ENCODE data around the gene SPRN. TPM values are rescaled to one million over a fixed set of nuclear protein-coding genes. Genes with fewer than 3 reads are reported as not detected.

The SPRN gene
- total RNA-seq, 1 donor from 2014 or later, result 4.0 TPM

- H3K4me3 Mint-ChIP-seq (ENCODE audit: unreplicated experiment), result no peak overlapping the region
- Histone ChIP-seq H3K27me3 (ENCODE audit: insufficient read depth, low read length) (no peaks in the 10 kb centered on the region), H3K4me3 (ENCODE audit: insufficient read depth, low read depth, low read length) (no peak overlapping the region), H3K36me3 (ENCODE audit: insufficient read depth, low read length) (no peaks in the 10 kb centered on the region), H3K79me2 (ENCODE audit: insufficient read depth, low read length) (no peaks in the 10 kb centered on the region), H3K27ac (ENCODE audit: low read depth, low read length) (no peak overlapping the region), H4K20me1 (ENCODE audit: insufficient read depth, low read length) (no peaks in the 10 kb centered on the region), H2AFZ (ENCODE audit: low read depth, low read length) (no peak overlapping the region), H3K4me1 (ENCODE audit: insufficient read depth, low read length) (no peaks in the 10 kb centered on the region), H3K4me2 (ENCODE audit: low read length) (no peak overlapping the region), H3K9me3 (ENCODE audit: insufficient read depth, low read depth, low read length) (peaks cover 5% of the 10 kb centered on the region), H3K9ac (ENCODE audit: low read length) (no peak overlapping the region)
- TF ChIP-seq CTCF (IDR thresholded peaks at IDR 0.05; ENCODE audit: insufficient read depth, low read depth, low read length) (no peak), EZH2 (IDR thresholded peaks at IDR 0.05; ENCODE audit: insufficient read depth, low read length) (no peak)
- DNase-seq (ENCODE audit: low read depth) (no peak), FAIRE-seq (no peak)
- H3K27me3 Mint-ChIP-seq (ENCODE audit: low read depth, unreplicated experiment), result peaks cover 11% of the 10 kb centered on the region
- no peaks in the 10 kb centered on the region for H3K36me3 Mint-ChIP-seq (ENCODE audit: low read depth, unreplicated experiment)
- no peak overlapping the region for H3K27ac Mint-ChIP-seq (ENCODE audit: unreplicated experiment)
- no peaks in the 10 kb centered on the region for H3K4me1 Mint-ChIP-seq (ENCODE audit: low read depth, unreplicated experiment)
- no peaks in the 10 kb centered on the region for H3K9me3 Mint-ChIP-seq (ENCODE audit: unreplicated experiment)
These were observed 31.2 kb upstream of the SPRN start for GRCh38 chr10:133455611-133456031.

- Mint-ChIP-seq H3K36me3 (ENCODE audit: low read depth, unreplicated experiment) (no peaks in the 10 kb centered on the region), H3K27ac (ENCODE audit: unreplicated experiment) (no peak overlapping the region), H3K27me3 (ENCODE audit: low read depth, unreplicated experiment) (peaks cover 11% of the 10 kb centered on the region), H3K4me1 (ENCODE audit: low read depth, unreplicated experiment) (no peaks in the 10 kb centered on the region), H3K4me3 (ENCODE audit: unreplicated experiment) (no peak overlapping the region), H3K9me3 (ENCODE audit: unreplicated experiment) (no peaks in the 10 kb centered on the region)
- no peak overlapping the region for H2AFZ ChIP-seq (ENCODE audit: low read depth, low read length)
- no peaks in the 10 kb centered on the region for H3K36me3 ChIP-seq (ENCODE audit: insufficient read depth, low read length)
- no peak overlapping the region for H3K4me2 ChIP-seq (ENCODE audit: low read length)
- no peaks in the 10 kb centered on the region for H3K79me2 ChIP-seq (ENCODE audit: insufficient read depth, low read length)
- no peak for DNase-seq (ENCODE audit: low read depth)
- H3K9ac ChIP-seq (ENCODE audit: low read length), result no peak overlapping the region
- TF ChIP-seq EZH2 (IDR thresholded peaks at IDR 0.05; ENCODE audit: insufficient read depth, low read length), result no peak
- no peak for TF ChIP-seq CTCF (IDR thresholded peaks at IDR 0.05; ENCODE audit: insufficient read depth, low read depth, low read length)
- H3K4me3 ChIP-seq (ENCODE audit: insufficient read depth, low read depth, low read length), result no peak overlapping the region
- no peaks in the 10 kb centered on the region for H4K20me1 ChIP-seq (ENCODE audit: insufficient read depth, low read length)
- no peak for FAIRE-seq
- H3K4me1 ChIP-seq (ENCODE audit: insufficient read depth, low read length), result no peaks in the 10 kb centered on the region
- H3K27me3 ChIP-seq (ENCODE audit: insufficient read depth, low read length), result no peaks in the 10 kb centered on the region
- no peak overlapping the region for H3K27ac ChIP-seq (ENCODE audit: low read depth, low read length)
- H3K9me3 ChIP-seq (ENCODE audit: insufficient read depth, low read depth, low read length), result peaks cover 5% of the 10 kb centered on the region
These were observed 30.8 kb upstream of the SPRN start for GRCh38 chr10:133455196-133455595.

GRCh38 chr10:133454204-133454893 lies 29.9 kb upstream of the SPRN start:
- H3K9me3 Mint-ChIP-seq (ENCODE audit: unreplicated experiment), result peaks cover 4% of the 10 kb centered on the region
- H3K27ac Mint-ChIP-seq (ENCODE audit: unreplicated experiment), result no peak overlapping the region

More at GRCh38 chr10:133454204-133454893, 29.9 kb upstream of the SPRN start:
- no peak overlapping the region for H3K9ac ChIP-seq (ENCODE audit: low read length)
- no peak overlapping the region for H2AFZ ChIP-seq (ENCODE audit: low read depth, low read length)
- H3K4me3 ChIP-seq (ENCODE audit: insufficient read depth, low read depth, low read length), result no peak overlapping the region
- no peaks in the 10 kb centered on the region for H3K27me3 ChIP-seq (ENCODE audit: insufficient read depth, low read length)
- H3K36me3 ChIP-seq (ENCODE audit: insufficient read depth, low read length), result no peaks in the 10 kb centered on the region
- Mint-ChIP-seq H3K27me3 (ENCODE audit: low read depth, unreplicated experiment) (peaks cover 11% of the 10 kb centered on the region), H3K4me3 (ENCODE audit: unreplicated experiment) (no peak overlapping the region), H3K4me1 (ENCODE audit: low read depth, unreplicated experiment) (no peaks in the 10 kb centered on the region), H3K36me3 (ENCODE audit: low read depth, unreplicated experiment) (no peaks in the 10 kb centered on the region)
- no peak for FAIRE-seq
- TF ChIP-seq EZH2 (IDR thresholded peaks at IDR 0.05; ENCODE audit: insufficient read depth, low read length) (no peak), CTCF (IDR thresholded peaks at IDR 0.05; ENCODE audit: insufficient read depth, low read depth, low read length) (no peak)
- no peak overlapping the region for H3K27ac ChIP-seq (ENCODE audit: low read depth, low read length)
- H3K4me1 ChIP-seq (ENCODE audit: insufficient read depth, low read length), result no peaks in the 10 kb centered on the region
- H3K79me2 ChIP-seq (ENCODE audit: insufficient read depth, low read length), result no peaks in the 10 kb centered on the region
- H3K9me3 ChIP-seq (ENCODE audit: insufficient read depth, low read depth, low read length), result peaks cover 5% of the 10 kb centered on the region
- no peak overlapping the region for H3K4me2 ChIP-seq (ENCODE audit: low read length)
- no peaks in the 10 kb centered on the region for H4K20me1 ChIP-seq (ENCODE audit: insufficient read depth, low read length)
- DNase-seq (ENCODE audit: low read depth), result no peak

Measured in astrocyte (in vitro differentiated cells and primary cell).